ENCODE data around the gene FNDC3B.

DNA sequence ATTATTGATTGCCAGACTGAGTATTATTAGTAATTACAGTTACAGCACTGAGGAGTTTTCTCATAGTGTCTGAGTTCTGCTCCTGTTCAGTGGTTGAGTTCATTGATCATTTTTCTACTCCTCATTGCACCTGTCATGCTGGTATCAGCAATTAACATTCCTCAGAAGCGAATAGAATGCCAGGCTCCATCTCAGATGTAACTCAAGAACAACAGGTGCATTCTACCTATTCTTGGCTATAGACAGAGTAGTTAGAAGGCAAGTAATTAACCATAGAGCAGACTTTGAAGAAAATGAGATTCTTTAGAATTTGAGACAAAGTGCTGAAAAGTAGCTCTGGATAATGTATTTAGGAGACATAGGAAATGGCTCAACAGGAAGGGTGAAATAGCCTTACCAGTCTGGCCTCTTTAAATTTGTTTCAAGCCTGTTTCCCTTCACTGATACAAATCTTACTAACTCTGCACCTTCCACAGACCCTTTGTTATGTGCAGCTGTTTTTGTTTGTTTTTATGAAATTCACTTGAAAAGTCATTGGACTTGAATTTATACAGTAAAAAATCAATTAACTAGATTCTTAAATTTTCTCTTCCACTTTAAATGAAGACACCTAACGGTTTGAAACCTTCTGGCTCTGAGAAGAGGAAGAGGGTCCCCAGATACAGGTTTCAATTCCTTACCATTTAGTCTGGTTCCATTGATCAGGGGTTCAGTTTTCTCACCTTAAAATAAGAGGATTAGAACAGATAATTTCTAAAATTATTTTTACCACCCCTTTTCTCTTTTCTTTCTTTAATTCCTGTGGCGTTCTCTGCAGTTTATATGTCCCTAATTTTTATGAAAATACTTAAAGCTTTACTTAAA, 109.6 kb downstream of the FNDC3B start:
- TF ChIP-seq CTCF (conservative IDR thresholded peaks at IDR 0.05; ENCODE audit: low read length): no peak
- TF ChIP-seq EZH2phosphoT487 (IDR thresholded peaks at IDR 0.05; ENCODE audit: borderline replicate concordance): no peak

Data from Loucy (cell line).